Anterior cingulate cortex (tissue), 58 donors: ENCODE measurements around the gene RBCK1.
A peak's percentile ranks its signal among the peaks of the same experiment; 100 is the strongest.
"Not testable (repeated sequence)": the region's sequence is repeated elsewhere in the genome, so short reads cannot be mapped to it uniquely, and the experiment has no call there.

ENCODE experiments used
- DNase-seq, 58 donors: peaks; one replicate each; lab custom pipeline; 2025; lab: John Stamatoyannopoulos, UW

Gene RBCK1

GRCh38 chr20:375265-375889 is 32.7 kb upstream of the RBCK1 start:
- no peak for DNase-seq

- no peak for DNase-seq
Measured at GRCh38 chr20:376089-376488, 32.0 kb upstream of the RBCK1 start.

- no peak for DNase-seq
Measured at GRCh38 chr20:376750-377149, 31.3 kb upstream of the RBCK1 start.

GRCh38 chr20:377578-377977 is 30.5 kb upstream of the RBCK1 start:
- DNase-seq: not testable (repeated sequence)

- DNase-seq: no peak
Measured at GRCh38 chr20:378961-379336, 29.1 kb upstream of the RBCK1 start.

GRCh38 chr20:380763-381580 is 27.1 kb upstream of the RBCK1 start:
- peak in 20 of 58 donors; percentile 5 to 59 (median 27) for DNase-seq

- peak in 26 of 58 donors; percentile 5 to 66 (median 30) for DNase-seq
Measured at GRCh38 chr20:381581-382290, 26.4 kb upstream of the RBCK1 start.

GRCh38 chr20:382291-383115 is 25.6 kb upstream of the RBCK1 start:
- no peak for DNase-seq

- DNase-seq: no peak
Measured at GRCh38 chr20:383889-384288, 24.2 kb upstream of the RBCK1 start.

GRCh38 chr20:384723-385122 is 23.4 kb upstream of the RBCK1 start:
- DNase-seq: no peak

- no peak for DNase-seq
Measured at GRCh38 chr20:385448-385847, 22.7 kb upstream of the RBCK1 start.

- DNase-seq: not testable (repeated sequence)
Measured at GRCh38 chr20:386634-387033, 21.5 kb upstream of the RBCK1 start.

GRCh38 chr20:387520-387919 is 20.6 kb upstream of the RBCK1 start:
- no peak for DNase-seq

- no peak for DNase-seq
Measured at GRCh38 chr20:388034-388994, 19.8 kb upstream of the RBCK1 start.

- no peak for DNase-seq
Measured at GRCh38 chr20:389220-389619, 18.9 kb upstream of the RBCK1 start.

- no peak for DNase-seq
Measured at GRCh38 chr20:391041-391711, 16.9 kb upstream of the RBCK1 start.

GRCh38 chr20:393296-393695 is 14.8 kb upstream of the RBCK1 start:
- DNase-seq: not testable (repeated sequence)

GRCh38 chr20:396252-396618 is 11.9 kb upstream of the RBCK1 start:
- no peak for DNase-seq
